Central memory CD4-positive, alpha-beta T cell (primary cell): ENCODE measurements around the gene KLHL3.
"Not testable (repeated sequence)": the region's sequence is repeated elsewhere in the genome, so short reads cannot be mapped to it uniquely, and the experiment has no call there.

Experiments used
- DNase-seq: peaks from one replicate; pipeline ENCODE4 v3.0.0; 2022
- total RNA-seq, 3 experiments: gene quantifications; one replicate each; lab custom pipeline; 2026; lab: John Stamatoyannopoulos, UW

The KLHL3 gene, protein sequence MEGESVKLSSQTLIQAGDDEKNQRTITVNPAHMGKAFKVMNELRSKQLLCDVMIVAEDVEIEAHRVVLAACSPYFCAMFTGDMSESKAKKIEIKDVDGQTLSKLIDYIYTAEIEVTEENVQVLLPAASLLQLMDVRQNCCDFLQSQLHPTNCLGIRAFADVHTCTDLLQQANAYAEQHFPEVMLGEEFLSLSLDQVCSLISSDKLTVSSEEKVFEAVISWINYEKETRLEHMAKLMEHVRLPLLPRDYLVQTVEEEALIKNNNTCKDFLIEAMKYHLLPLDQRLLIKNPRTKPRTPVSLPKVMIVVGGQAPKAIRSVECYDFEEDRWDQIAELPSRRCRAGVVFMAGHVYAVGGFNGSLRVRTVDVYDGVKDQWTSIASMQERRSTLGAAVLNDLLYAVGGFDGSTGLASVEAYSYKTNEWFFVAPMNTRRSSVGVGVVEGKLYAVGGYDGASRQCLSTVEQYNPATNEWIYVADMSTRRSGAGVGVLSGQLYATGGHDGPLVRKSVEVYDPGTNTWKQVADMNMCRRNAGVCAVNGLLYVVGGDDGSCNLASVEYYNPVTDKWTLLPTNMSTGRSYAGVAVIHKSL
- 3.6 to 65.4 (median 25.2) reads per million in 3 experiments for total RNA-seq

DNA sequence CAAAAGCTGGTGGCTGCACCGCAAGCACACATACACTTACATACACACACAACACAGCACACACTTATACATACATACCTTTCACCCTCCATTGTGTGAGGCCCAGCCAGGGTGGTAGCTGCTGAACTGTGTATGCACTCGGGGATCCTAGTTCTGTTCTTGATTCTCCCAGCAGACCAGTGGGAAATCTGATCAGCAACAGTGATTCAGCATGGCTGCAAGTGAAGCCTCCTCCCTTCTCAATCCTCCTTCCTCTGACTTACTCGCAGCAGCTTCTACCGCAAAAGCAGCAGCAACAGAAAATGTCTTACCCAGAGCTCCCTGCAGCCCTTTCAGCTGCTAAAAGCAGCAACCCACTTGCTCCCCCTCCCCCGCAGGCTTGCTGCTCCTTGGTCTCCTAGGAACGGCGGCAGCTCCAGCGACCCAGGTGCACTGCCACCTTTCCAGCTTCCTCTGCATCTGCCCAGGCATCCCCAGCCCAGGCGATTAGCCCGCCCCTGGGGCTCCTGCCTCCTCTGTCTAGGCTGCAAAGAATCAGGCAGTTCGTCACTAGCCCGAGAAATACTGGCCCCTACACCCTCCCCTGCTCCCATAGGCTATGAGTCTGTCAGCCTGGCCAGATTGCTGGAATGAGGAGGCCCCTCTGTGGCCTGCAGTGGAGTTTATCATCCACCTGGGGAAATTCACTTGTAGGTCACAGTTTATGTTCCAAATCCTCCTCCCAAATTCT lies at the start of gene KLHL3:
Gene KLHL3, minus strand, starts transcription at position 535 of the 730 bp plus-strand sequence. Its CDS starts 443 bp downstream, at position 92.
- DNase-seq = peak; percentile 27

- DNase-seq = no peak
Measured at GRCh38 chr5:137782984-137783536, 47.2 kb upstream of the KLHL3 start.

GRCh38 chr5:137782055-137782454 lies 46.2 kb upstream of the KLHL3 start:
- no peak for DNase-seq

DNA sequence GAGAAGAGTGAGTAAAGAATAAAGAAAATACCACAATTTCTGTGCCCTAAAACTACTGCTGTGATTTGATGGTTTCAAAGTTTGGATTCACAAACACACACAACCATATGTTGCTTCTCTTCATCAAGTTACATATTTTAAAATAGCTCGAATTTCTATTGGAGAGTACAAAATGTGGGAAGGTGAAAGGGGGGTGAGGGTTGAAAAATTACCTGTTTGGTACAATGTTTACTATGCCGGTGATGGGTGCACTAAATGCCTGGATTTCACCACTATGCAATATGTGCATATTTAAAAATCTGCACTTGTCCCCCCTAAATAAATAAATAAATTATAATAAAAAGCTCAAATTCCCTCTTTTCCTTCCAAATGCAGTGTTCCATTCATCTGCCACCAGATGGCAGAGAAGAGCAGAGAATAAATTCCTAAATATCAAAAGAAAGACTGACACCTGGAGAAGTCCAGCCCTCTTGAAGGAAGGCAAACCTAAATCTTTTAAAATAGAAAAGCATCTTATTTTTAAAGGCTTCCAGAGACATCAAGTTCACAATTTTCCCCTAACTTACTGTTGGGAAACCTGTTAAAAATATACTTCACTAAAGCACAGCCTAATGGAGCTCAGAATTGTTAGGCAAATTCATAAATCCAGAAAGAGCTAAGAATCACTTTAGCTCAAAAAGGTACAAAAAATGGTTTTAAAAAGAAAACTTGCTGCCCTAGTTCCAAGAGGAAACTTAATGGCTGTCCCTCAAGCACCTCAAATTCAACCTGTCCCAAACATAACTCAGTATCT lies 43.1 kb upstream of the KLHL3 start:
- peak; percentile 5 for DNase-seq

DNA sequence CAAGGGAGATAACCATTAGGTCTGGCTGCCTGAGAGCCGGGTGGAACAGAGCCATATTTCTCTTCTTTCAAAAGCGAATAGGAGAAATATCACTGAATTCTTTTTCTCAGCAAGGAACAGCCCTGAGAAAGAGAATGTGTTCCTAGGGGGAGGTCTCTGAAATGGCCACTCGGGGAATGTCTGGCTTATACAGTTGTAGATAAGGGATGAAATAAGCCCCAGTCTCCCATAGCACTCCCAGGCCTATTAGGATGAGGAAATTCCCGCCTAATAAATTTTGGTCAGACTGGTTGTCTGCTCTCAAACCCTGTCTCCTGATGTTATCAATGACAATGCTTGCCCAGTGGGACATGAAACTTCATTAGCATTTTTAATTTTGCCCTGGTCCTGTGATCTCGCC lies 32.0 kb upstream of the KLHL3 start:
- not testable (repeated sequence) for DNase-seq

- DNase-seq = no peak
Measured at GRCh38 chr5:137761566-137761965, 25.7 kb upstream of the KLHL3 start.

DNA sequence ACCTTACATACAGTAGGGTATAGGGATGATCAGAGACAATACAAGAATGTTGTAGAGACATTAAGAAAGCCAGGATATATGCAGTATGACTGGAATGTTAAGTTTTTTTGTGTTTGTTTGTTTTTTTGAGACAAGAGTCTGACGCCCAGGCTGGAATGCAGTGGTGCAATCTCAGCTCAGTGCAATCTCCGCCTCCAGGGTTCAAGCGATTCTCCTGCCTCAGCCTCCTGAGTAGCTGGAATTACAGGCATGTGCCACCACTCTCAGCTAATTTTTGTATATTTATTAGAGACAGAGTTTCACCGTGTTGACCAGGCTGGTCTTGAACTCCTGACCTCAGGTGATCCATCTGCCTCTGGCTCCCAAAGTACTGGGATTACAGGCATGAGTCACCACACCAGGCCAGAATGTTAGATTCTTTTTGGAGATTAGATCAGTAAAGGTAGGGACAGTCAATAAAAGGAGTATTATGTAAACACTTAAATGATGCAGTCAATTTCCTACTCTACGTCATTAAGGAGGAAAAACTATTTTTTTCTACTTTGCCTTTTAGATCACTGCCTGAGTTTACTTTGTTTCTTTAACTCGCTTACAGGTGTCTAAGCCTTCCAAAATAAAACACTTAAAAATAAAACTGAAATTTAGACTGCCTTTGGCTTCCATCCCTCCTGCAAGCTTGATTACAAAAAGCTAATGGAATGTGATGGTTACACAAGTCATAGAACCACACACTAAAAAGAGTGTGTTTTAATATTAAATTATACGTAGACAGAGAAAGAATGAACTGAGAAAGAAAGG lies 25.0 kb upstream of the KLHL3 start:
- no peak for DNase-seq

GRCh38 chr5:137760294-137760693 lies 24.4 kb upstream of the KLHL3 start:
- DNase-seq = no peak

GRCh38 chr5:137758715-137759306 lies 22.9 kb upstream of the KLHL3 start:
- DNase-seq = no peak

DNA sequence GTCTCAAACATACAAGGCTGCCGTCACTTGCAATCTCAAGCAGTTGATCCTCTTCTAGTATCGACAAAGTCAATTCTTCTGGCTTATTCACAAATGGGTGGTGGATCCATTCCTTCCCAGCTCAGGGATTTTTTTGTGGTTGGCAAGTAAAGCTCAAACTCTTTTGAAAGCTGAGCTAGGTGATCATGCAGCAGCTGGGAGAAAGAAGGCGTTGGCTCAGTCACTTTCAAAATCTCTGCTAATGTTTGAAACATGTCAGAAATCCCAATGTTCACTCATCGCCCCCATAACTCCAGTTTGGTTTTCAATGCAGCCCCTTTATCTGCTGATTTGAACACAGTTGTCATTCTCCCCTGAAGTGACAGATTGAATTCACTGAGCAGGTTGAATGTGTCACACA lies 22.2 kb upstream of the KLHL3 start:
- no peak for DNase-seq

DNA sequence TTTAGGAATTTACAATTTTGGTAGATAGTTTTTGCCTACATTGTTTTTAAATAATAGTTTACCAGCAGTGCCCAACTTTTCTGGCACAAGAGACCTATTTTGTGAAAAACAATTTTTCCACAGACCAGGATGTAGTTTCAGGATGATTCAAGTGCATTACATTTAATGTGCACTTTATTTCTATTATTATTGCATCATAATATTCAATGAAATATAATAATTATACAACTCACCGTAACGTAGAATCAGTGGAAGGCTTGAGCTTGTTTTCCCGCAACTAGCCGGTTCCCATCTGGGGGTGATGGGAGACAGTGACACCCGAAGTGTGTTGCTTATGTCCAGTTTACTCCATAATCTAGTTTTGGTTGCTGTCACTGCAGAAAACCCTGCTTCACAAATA lies 21.7 kb upstream of the KLHL3 start:
- DNase-seq = no peak

DNA sequence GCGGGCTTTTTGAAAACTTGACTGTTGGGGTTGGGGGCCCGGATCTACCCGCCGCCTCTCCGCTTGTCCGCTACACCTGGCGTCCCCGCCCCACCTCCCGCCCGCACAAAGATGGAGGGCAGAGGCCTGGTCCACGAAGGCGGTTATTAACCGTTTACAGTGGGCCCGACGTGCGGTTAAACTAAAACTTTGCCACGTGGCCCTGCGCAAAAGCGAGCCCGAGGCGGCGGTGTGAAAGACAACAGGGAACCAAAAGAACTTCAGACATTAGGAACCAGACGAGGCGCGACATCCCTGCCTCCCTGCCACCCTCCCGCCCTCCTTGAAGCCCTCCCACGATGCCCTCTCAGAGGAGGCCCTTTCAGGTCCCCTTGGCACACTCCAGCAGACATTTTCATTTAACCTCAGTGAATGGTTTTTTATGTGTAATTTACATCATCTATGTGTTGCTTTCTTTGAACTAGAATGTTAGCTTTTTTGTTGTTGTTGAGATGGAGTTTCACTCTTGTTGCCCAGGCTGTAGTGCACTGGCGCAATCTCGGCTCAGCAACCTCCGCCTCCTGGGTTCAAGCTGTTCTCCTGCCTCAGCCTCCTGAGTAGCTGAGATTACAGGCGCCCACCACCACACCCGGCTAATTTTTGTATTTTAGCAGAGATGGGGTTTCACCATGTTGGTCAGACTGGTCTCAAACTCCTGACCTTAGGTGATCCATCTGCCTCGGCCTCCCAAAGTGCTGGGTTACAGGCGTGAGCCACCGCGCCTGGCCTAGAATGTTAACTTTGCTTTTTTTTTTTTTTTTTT lies 19.3 kb upstream of the KLHL3 start:
- DNase-seq = no peak

DNA sequence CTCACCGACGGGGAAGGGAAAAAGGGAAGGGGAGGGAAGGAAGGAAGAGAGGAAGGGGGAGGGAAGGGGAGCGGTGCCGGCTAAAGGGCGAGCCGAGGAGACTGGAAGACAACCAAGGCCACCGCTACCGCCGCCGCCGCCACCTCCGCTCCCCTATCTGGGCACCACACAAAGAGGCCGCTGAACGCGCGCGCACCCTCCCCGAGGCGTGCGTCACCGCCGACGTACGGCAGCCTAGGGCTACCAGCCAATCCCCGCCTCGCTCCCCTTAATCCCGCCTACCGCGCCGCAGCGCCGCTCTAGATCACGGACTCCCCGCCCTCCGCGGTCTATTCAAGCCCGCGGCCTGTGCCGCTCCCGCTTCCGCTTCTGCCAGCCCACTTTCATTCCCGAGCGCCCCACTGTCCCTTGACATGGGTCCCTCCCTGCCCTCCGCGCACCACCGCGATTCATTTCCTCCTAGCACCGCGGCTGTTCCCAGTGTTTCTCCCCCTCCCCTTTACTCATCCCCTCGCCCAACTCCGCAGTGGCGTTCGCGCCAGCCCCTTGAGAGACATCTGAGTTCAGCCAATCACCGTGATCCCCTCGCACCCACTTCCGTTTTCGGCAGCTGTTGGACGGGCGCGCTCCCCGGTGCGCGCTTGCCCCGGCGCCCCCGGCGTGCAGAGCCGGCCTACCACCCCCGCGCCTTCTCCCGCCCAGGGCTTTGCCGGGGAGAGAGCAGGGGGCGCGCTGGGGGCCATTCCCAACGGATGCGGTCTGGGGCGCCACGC lies 18.5 kb upstream of the KLHL3 start, which contains the start of gene HNRNPA0:
Gene HNRNPA0, minus strand, starts transcription at position 176 of the 773 bp plus-strand sequence. CDS start 297 bp downstream, outside the sequence.
- DNase-seq = peak; percentile 98

DNA sequence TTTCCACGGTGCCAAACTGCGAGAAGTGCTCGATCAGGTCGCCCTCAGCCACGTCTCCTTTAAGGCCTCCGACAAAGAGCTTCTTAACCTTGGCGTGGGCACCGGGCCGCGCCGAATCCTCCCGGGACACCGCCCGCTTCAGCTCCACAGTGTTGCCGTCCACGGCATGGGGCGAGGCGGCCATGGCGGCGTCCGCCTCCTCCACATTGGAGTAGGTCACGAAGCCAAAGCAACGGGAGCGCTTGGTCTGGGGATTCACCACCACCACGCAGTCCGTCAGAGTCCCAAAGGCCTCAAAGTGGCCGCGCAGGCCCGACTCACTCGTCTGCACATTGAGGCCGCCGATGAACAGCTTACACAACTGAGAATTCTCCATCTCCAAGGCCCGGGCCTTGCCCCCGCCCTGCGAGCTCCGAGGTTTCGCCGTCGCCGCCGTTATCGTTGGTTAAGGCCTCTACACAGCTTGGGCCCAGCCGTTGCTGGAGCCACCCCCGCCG lies 17.9 kb upstream of the KLHL3 start:
- no peak for DNase-seq

- DNase-seq = peak; percentile 38
Measured at GRCh38 chr5:137752905-137753690, 17.2 kb upstream of the KLHL3 start.

DNA sequence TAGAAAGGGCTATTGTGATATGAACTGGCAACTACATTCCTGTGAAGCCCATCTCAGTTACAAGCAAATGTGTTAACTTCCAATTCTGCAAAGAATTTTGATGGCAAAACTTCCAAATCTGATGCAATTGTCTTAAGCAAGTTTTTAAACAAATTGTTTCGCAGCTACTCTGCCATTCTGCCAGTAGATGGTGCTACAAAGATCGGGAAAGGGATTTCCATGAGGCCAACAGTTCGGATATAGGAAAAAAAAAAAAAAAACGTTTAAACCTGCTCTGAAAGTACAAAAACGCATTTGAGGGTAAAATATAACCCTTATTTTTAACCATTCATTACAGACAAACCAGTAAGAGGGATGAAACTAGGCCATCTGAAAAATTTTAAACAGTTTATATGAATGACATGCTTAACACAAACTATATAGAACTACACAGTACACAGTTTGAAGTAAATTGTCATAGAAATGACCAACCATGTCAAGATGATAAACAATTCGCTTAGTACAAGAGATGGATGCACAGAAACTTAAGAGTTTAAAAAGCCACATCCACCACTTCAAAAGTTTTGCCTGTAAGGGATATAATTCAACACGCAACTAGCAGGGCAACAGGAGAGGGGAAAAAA lies 16.1 kb upstream of the KLHL3 start:
- peak; percentile 38 for DNase-seq

- DNase-seq = no peak
Measured at GRCh38 chr5:137750436-137750835, 14.5 kb upstream of the KLHL3 start.

- no peak for DNase-seq
Measured at GRCh38 chr5:137747848-137748247, 12.0 kb upstream of the KLHL3 start.
